ENCODE measurements around the gene BARHL2.

The BARHL2 gene

DNA sequence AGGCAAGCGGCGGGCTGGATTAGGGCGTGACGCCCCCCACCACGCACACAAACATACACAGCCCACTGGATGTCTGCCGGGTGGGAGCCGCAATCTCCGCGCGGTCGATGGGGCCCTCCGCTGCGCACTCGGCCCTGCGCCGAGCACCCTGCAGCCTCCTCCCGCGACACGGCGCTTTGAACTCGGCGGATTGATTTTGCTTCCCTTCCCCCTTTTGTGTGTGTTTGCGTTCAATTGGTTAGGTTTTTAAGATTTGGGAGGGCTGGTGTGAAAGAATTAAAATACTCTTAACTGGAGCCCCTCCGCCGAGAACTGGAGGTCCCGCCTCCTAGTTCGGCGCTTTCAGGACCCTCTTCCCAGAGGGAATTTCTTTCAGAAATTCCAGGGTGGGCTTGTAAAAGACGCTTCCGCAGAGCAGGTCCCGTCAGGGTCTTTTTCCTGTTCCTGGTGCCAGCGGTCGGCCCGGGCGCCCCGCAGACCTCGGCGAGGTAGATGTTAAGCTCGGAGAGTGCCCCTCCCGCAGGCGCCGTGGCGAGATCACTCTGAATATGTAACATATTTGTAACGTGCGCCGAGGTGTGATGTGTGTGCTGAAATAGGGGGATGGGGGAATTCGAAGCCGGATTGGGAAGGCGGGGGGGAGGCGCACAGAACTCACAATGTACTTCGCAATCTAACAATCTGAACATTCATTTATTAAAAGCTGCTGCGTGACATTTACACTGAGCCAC is 8.0 kb upstream of the BARHL2 start:
- peaks cover 6 to 54% (median 52%) of the 10 kb centered on the region in 5 donors for H3K4me1 ChIP-seq (ENCODE audit: control insufficient read depth in 5 of 5, insufficient read depth in 5 of 5, low read length in 5 of 5)
- H3K27me3 ChIP-seq (ENCODE audit: control insufficient read depth in 5 of 5, insufficient read depth in 4 of 5, low read length in 5 of 5) = peaks cover 82 to 96% (median 85%) of the 10 kb centered on the region in 5 donors
- H3K9me3 ChIP-seq (ENCODE audit: control insufficient read depth in 5 of 5, low read length in 5 of 5) = no peaks in the 10 kb centered on the region
- no peaks in the 10 kb centered on the region for H3K36me3 ChIP-seq (ENCODE audit: control insufficient read depth in 5 of 5, insufficient read depth in 5 of 5, low read length in 5 of 5)
- no peak overlapping the region for H3K27ac ChIP-seq (ENCODE audit: low read depth, low read length)
- peak overlapping the region in 1 of 5 donors; percentile 5 for H3K9ac ChIP-seq (ENCODE audit: low read length in 5 of 5)
- H3K4me3 ChIP-seq (ENCODE audit: low read depth in 1 of 5, low read length in 5 of 5) = peak overlapping the region; percentile 49 to 72 (median 66)

GRCh38 chr1:90724361-90724760 is 7.3 kb upstream of the BARHL2 start:
- H3K27ac ChIP-seq (ENCODE audit: low read depth, low read length) = no peak overlapping the region
- peak overlapping the region in 1 of 5 donors; percentile 61 for H3K4me3 ChIP-seq (ENCODE audit: low read depth in 1 of 5, low read length in 5 of 5)
- peaks cover 83 to 96% (median 85%) of the 10 kb centered on the region in 5 donors for H3K27me3 ChIP-seq (ENCODE audit: control insufficient read depth in 5 of 5, insufficient read depth in 4 of 5, low read length in 5 of 5)

DNA sequence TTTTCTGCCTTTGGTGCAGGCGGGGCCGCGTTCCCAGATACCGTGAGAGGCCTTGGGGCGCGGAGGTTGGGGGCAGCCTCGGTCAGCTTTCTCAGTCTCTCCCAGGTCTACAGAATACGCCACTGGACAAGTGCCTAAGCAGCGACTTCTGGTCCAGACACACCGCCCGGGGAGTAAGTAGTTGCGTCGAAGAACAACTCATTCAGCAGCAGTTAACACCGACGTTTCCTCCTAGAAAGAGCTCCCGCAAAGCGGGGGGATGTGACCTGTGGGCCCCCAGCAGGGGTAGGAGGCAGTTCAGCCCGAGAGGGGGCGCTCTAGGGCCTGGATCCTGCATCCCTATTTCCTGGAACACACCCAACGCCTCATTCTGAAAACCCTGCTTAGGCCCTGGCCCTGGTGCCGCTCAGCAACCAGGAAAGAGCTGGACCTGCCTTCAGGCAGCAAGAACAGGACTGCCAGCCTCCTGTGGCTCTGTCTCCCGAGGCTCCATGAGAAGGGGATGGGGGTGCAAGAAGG is 6.5 kb upstream of the BARHL2 start:
- no peaks in the 10 kb centered on the region for H3K36me3 ChIP-seq (ENCODE audit: control insufficient read depth in 5 of 5, insufficient read depth in 5 of 5, low read length in 5 of 5)
- peaks cover 0 to 3% (median 0%) of the 10 kb centered on the region in 5 donors for H3K9me3 ChIP-seq (ENCODE audit: control insufficient read depth in 5 of 5, low read length in 5 of 5)
- peak overlapping the region; percentile 46 to 60 (median 54) for H3K4me3 ChIP-seq (ENCODE audit: low read depth in 1 of 5, low read length in 5 of 5)
- H3K27me3 ChIP-seq (ENCODE audit: control insufficient read depth in 5 of 5, insufficient read depth in 4 of 5, low read length in 5 of 5) = peaks cover 84 to 96% (median 86%) of the 10 kb centered on the region in 5 donors
- H3K9ac ChIP-seq (ENCODE audit: low read length in 5 of 5) = no peak overlapping the region
- H3K27ac ChIP-seq (ENCODE audit: low read depth, low read length) = no peak overlapping the region
- peaks cover 6 to 52% (median 50%) of the 10 kb centered on the region in 5 donors for H3K4me1 ChIP-seq (ENCODE audit: control insufficient read depth in 5 of 5, insufficient read depth in 5 of 5, low read length in 5 of 5)

More at GRCh38 chr1:90724361-90724760, 7.3 kb upstream of the BARHL2 start:
- Histone ChIP-seq H3K9me3 (ENCODE audit: control insufficient read depth in 5 of 5, low read length in 5 of 5) (peaks cover 0 to 3% (median 0%) of the 10 kb centered on the region in 5 donors), H3K36me3 (ENCODE audit: control insufficient read depth in 5 of 5, insufficient read depth in 5 of 5, low read length in 5 of 5) (no peaks in the 10 kb centered on the region), H3K9ac (ENCODE audit: low read length in 5 of 5) (no peak overlapping the region), H3K4me1 (ENCODE audit: control insufficient read depth in 5 of 5, insufficient read depth in 5 of 5, low read length in 5 of 5) (peaks cover 6 to 49% (median 48%) of the 10 kb centered on the region in 5 donors)

DNA sequence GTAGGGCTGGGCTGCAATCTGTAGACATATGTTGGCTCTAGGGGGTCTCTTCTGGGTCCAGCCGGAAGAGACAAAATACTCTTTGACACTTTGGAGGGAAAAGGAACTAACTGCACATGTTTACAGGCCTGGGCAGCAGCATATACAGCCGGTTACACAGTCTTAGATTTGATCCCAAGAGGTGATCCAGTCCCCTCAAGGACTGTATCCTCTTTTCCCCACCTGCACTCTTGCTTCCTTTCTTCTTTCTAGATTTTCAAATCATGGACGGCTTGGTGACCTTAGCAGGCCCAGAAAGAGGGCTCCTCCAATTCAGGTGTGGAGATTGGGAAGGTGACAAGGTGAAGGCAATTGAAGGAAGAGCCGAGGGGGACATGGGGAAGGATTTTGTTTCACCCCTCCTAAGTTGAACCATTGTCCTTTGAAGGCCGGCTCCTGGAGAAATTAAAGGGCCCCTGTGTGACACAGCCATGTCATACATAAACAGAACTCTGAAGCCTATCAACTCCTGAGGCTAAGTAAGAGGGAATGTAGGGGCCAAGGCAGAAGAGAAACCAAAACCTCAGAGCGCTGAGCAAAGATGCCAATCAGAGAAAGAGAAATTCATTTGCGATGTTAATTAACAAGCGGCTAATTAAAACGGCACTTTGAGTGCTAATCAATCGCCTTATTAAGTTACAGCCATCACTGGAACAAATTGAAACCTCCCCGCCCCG is 5.9 kb upstream of the BARHL2 start:
- Histone ChIP-seq H3K27ac (ENCODE audit: low read depth, low read length) (no peak overlapping the region), H3K4me3 (ENCODE audit: low read depth in 1 of 5, low read length in 5 of 5) (peak overlapping the region; percentile 46 to 60 (median 54)), H3K4me1 (ENCODE audit: control insufficient read depth in 5 of 5, insufficient read depth in 5 of 5, low read length in 5 of 5) (peaks cover 6 to 57% (median 55%) of the 10 kb centered on the region in 5 donors), H3K9me3 (ENCODE audit: control insufficient read depth in 5 of 5, low read length in 5 of 5) (peaks cover 0 to 3% (median 0%) of the 10 kb centered on the region in 5 donors), H3K27me3 (ENCODE audit: control insufficient read depth in 5 of 5, insufficient read depth in 4 of 5, low read length in 5 of 5) (peaks cover 80 to 96% (median 86%) of the 10 kb centered on the region in 5 donors), H3K36me3 (ENCODE audit: control insufficient read depth in 5 of 5, insufficient read depth in 5 of 5, low read length in 5 of 5) (no peaks in the 10 kb centered on the region), H3K9ac (ENCODE audit: low read length in 5 of 5) (no peak overlapping the region)

- H3K27me3 ChIP-seq (ENCODE audit: control insufficient read depth in 5 of 5, insufficient read depth in 4 of 5, low read length in 5 of 5) = peaks cover 72 to 90% (median 78%) of the 10 kb centered on the region in 5 donors
- no peaks in the 10 kb centered on the region for H3K36me3 ChIP-seq (ENCODE audit: control insufficient read depth in 5 of 5, insufficient read depth in 5 of 5, low read length in 5 of 5)
- H3K4me3 ChIP-seq (ENCODE audit: low read depth in 1 of 5, low read length in 5 of 5) = no peak overlapping the region
- peaks cover 0 to 3% (median 0%) of the 10 kb centered on the region in 5 donors for H3K9me3 ChIP-seq (ENCODE audit: control insufficient read depth in 5 of 5, low read length in 5 of 5)
- H3K4me1 ChIP-seq (ENCODE audit: control insufficient read depth in 5 of 5, insufficient read depth in 5 of 5, low read length in 5 of 5) = peaks cover 6 to 64% (median 57%) of the 10 kb centered on the region in 5 donors
- H3K27ac ChIP-seq (ENCODE audit: low read depth, low read length) = no peak overlapping the region
- H3K9ac ChIP-seq (ENCODE audit: low read length in 5 of 5) = no peak overlapping the region
These were observed 4.4 kb upstream of the BARHL2 start for GRCh38 chr1:90721210-90722194.

- H3K27ac ChIP-seq (ENCODE audit: low read depth, low read length) = no peak overlapping the region
- no peak overlapping the region for H3K9ac ChIP-seq (ENCODE audit: low read length in 5 of 5)
- no peak overlapping the region for H3K4me3 ChIP-seq (ENCODE audit: low read depth in 1 of 5, low read length in 5 of 5)
- H3K36me3 ChIP-seq (ENCODE audit: control insufficient read depth in 5 of 5, insufficient read depth in 5 of 5, low read length in 5 of 5) = no peaks in the 10 kb centered on the region
- peaks cover 0 to 3% (median 0%) of the 10 kb centered on the region in 5 donors for H3K9me3 ChIP-seq (ENCODE audit: control insufficient read depth in 5 of 5, low read length in 5 of 5)
- H3K4me1 ChIP-seq (ENCODE audit: control insufficient read depth in 5 of 5, insufficient read depth in 5 of 5, low read length in 5 of 5) = peaks cover 1 to 53% (median 47%) of the 10 kb centered on the region in 5 donors
- H3K27me3 ChIP-seq (ENCODE audit: control insufficient read depth in 5 of 5, insufficient read depth in 4 of 5, low read length in 5 of 5) = peaks cover 68 to 89% (median 75%) of the 10 kb centered on the region in 5 donors
These were observed 3.1 kb upstream of the BARHL2 start for GRCh38 chr1:90720145-90720636.

- Histone ChIP-seq H3K4me1 (ENCODE audit: control insufficient read depth in 5 of 5, insufficient read depth in 5 of 5, low read length in 5 of 5) (peaks cover 1 to 46% (median 41%) of the 10 kb centered on the region in 5 donors), H3K36me3 (ENCODE audit: control insufficient read depth in 5 of 5, insufficient read depth in 5 of 5, low read length in 5 of 5) (no peaks in the 10 kb centered on the region), H3K9me3 (ENCODE audit: control insufficient read depth in 5 of 5, low read length in 5 of 5) (peaks cover 0 to 3% (median 0%) of the 10 kb centered on the region in 5 donors), H3K9ac (ENCODE audit: low read length in 5 of 5) (no peak overlapping the region), H3K27me3 (ENCODE audit: control insufficient read depth in 5 of 5, insufficient read depth in 4 of 5, low read length in 5 of 5) (peaks cover 66 to 89% (median 73%) of the 10 kb centered on the region in 5 donors), H3K4me3 (ENCODE audit: low read depth in 1 of 5, low read length in 5 of 5) (peak overlapping the region in 2 of 5 donors; percentile 48 to 65), H3K27ac (ENCODE audit: low read depth, low read length) (no peak overlapping the region)
These were observed 2.4 kb upstream of the BARHL2 start for GRCh38 chr1:90719330-90720144.

DNA sequence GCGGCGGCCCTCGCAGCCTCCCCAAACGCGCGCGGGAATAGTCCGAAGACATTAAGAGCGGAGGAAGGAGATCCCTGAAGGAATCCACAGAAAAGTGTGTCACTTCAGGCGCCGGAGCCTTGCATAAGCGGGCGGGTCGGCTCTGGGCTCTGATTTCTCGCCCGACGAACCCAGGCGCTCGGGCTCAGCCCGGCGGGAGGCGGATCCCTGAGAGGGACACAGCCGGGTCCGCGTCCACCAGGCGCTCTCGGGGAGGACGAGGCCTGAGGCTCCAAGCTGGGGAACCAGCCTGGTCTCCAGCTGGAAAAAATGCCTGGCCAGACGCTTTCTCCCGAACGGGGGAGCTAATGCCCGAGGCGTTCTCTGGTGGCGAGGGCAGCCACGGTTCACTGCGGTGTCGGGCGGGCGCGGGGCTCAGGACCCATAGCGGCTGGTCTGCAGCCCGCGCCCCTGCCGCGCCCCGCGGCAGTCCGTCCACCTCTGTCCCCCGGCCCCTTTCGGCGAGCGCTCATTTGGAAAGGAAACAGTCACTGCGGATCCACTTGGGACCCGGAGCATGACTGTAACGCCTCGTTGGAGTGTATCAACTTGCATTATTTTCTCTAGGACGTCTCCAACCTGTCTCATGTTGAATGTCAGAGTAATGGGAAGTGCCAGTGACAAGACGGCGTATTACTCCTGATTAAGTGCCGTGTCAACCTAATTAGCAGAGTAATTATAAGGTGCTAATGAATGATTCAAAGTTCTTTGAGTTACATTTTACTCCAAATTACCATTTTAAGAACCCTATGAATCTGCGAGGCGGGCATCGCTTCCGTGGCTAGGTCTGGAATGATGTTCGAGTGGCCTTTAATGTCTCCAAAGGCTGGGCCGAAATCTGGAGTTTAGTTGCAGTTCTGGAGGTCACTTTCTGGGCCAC is 1.6 kb upstream of the BARHL2 start:
- Histone ChIP-seq H3K27ac (ENCODE audit: low read depth, low read length) (no peak overlapping the region), H3K4me3 (ENCODE audit: low read depth in 1 of 5, low read length in 5 of 5) (peak overlapping the region; percentile 50 to 66 (median 64)), H3K9me3 (ENCODE audit: control insufficient read depth in 5 of 5, low read length in 5 of 5) (peaks cover 0 to 3% (median 0%) of the 10 kb centered on the region in 5 donors), H3K4me1 (ENCODE audit: control insufficient read depth in 5 of 5, insufficient read depth in 5 of 5, low read length in 5 of 5) (peaks cover under 1 to 42% (median 35%) of the 10 kb centered on the region in 5 donors), H3K36me3 (ENCODE audit: control insufficient read depth in 5 of 5, insufficient read depth in 5 of 5, low read length in 5 of 5) (no peaks in the 10 kb centered on the region), H3K9ac (ENCODE audit: low read length in 5 of 5) (no peak overlapping the region), H3K27me3 (ENCODE audit: control insufficient read depth in 5 of 5, insufficient read depth in 4 of 5, low read length in 5 of 5) (peaks cover 67 to 89% (median 73%) of the 10 kb centered on the region in 5 donors)

All from subcutaneous abdominal adipose tissue (tissue), 5 donors.